ENCODE results near the gene DTX3L. TPM values are rescaled to one million over a fixed set of nuclear protein-coding genes. Genes with fewer than 3 reads are reported as not detected.

The DTX3L gene
- total and polyA plus RNA-seq, 2 of the 13 experiments (the other 11 are each of a cell fraction or from before 2014, with no cell fraction given) = 2.5 to 10.9 TPM

GRCh38 chr3:122618614-122619013 lies 54.5 kb downstream of the DTX3L start:
- intact Hi-C loops (cut with micrococcal nuclease; ENCODE audit: unreplicated experiment) (no loop called here), in situ Hi-C loops (cut with HindIII; ENCODE audit: extremely low pct_ligation_motif_present, low pct_unique_long_range_greater_than_20kb) (no loop called here)
- ChIA-PET CTCF (ENCODE audit: low intra/inter-chr PET ratio, low total read pairs) (no interaction called here), POLR2A (no interaction called here)
- no peaks in the 10 kb centered on the region for H3K79me2 ChIP-seq (ENCODE audit: insufficient read depth, low read length)
- H2AFZ ChIP-seq (ENCODE audit: low read length) = no peak overlapping the region
- no TSS peak for BruUV-seq (replicated peaks)
- H3K27ac ChIP-seq (ENCODE audit: extremely low read length, insufficient read depth, low read length) = no peak overlapping the region
- ATAC-seq = no peak
- no peak for TF ChIP-seq ZNF879 (CRISPR knock-in tag; IDR thresholded peaks at IDR 0.05)
- peak; percentile 7; the same call in 1 of the 2 replicates for TF ChIP-seq STAG1 (CRISPR knock-in tag; IDR thresholded peaks at IDR 0.05)
- no peaks in the 10 kb centered on the region for H3K36me3 ChIP-seq (replicated peaks in 1 of 2; ENCODE audit: control insufficient read depth in 1 of 2, insufficient read depth in 2 of 2, low read length in 2 of 2)
- H3K4me2 ChIP-seq (ENCODE audit: low read depth, low read length) = no peak overlapping the region
- WGBS (ENCODE audit: low lambda C conversion rate) = 40% methylated on average over 3 of the region's 3 CpGs
- H3K4me1 ChIP-seq (ENCODE audit: insufficient read depth, low read length) = no peaks in the 10 kb centered on the region
- H3K4me3 ChIP-seq (replicated peaks in 1 of 3; ENCODE audit: insufficient read depth in 1 of 3, low read depth in 2 of 3, low read length in 3 of 3) = no peak overlapping the region
- no peaks in the 10 kb centered on the region for H3K9me3 ChIP-seq (ENCODE audit: low read length)
- no peak overlapping the region for H3K9ac ChIP-seq (ENCODE audit: insufficient read depth, low read depth, low read length)
- no peak for DNase-seq (ENCODE audit: low spot score)
- H3K27me3 ChIP-seq (ENCODE audit: control insufficient read depth in 1 of 2, insufficient read depth in 2 of 2, low read length in 2 of 2) = peaks cover 2 to 54% of the 10 kb centered on the region in 2 experiments
- FAIRE-seq = no peak
- H4K20me1 ChIP-seq (ENCODE audit: insufficient read depth, low read length) = no peaks in the 10 kb centered on the region

- intact Hi-C loops (cut with micrococcal nuclease; ENCODE audit: unreplicated experiment) = no loop called here
- Histone ChIP-seq H3K4me2 (ENCODE audit: low read depth, low read length) (no peak overlapping the region), H2AFZ (ENCODE audit: low read length) (no peak overlapping the region), H3K9me3 (ENCODE audit: low read length) (no peaks in the 10 kb centered on the region), H3K4me3 (replicated peaks in 1 of 3; ENCODE audit: insufficient read depth in 1 of 3, low read depth in 2 of 3, low read length in 3 of 3) (no peak overlapping the region), H3K27me3 (ENCODE audit: control insufficient read depth in 1 of 2, insufficient read depth in 2 of 2, low read length in 2 of 2) (peaks cover 2 to 56% of the 10 kb centered on the region in 2 experiments), H3K36me3 (replicated peaks in 1 of 2; ENCODE audit: control insufficient read depth in 1 of 2, insufficient read depth in 2 of 2, low read length in 2 of 2) (no peaks in the 10 kb centered on the region), H3K4me1 (ENCODE audit: insufficient read depth, low read length) (no peaks in the 10 kb centered on the region), H4K20me1 (ENCODE audit: insufficient read depth, low read length) (no peaks in the 10 kb centered on the region), H3K79me2 (ENCODE audit: insufficient read depth, low read length) (no peaks in the 10 kb centered on the region), H3K9ac (ENCODE audit: insufficient read depth, low read depth, low read length) (no peak overlapping the region), H3K27ac (ENCODE audit: extremely low read length, insufficient read depth, low read length) (no peak overlapping the region)
- ChIA-PET CTCF (ENCODE audit: low intra/inter-chr PET ratio, low total read pairs) (no interaction called here), POLR2A (no interaction called here)
- 10% methylated on average over 4 of the region's 4 CpGs for whole genome bisulfite sequencing (ENCODE audit: low lambda C conversion rate)
- ATAC-seq (no peak), DNase-seq (ENCODE audit: low spot score) (no peak), FAIRE-seq (no peak)
- BruUV-seq (replicated peaks) = no TSS peak
- in situ Hi-C loops (cut with HindIII; ENCODE audit: extremely low pct_ligation_motif_present, low pct_unique_long_range_greater_than_20kb) = no loop called here
- TF ChIP-seq SP140L (CRISPR knock-in tag; IDR thresholded peaks at IDR 0.05; ENCODE audit: borderline replicate concordance) (no peak), ZBTB43 (CRISPR knock-in tag; conservative IDR thresholded peaks at IDR 0.05) (no peak), ZMYM2 (CRISPR knock-in tag; IDR thresholded peaks at IDR 0.05) (no peak), PAX8 (CRISPR knock-in tag; IDR thresholded peaks at IDR 0.05; ENCODE audit: borderline replicate concordance) (no peak), FOXO1 (CRISPR knock-in tag; IDR thresholded peaks at IDR 0.05) (no peak), RARA (CRISPR knock-in tag; IDR thresholded peaks at IDR 0.05) (no peak), STAT6 (CRISPR knock-in tag; IDR thresholded peaks at IDR 0.05; ENCODE audit: borderline replicate concordance) (no peak), PCBP2 (optimal IDR thresholded peaks at IDR 0.05; ENCODE audit: low read depth, low read length, poor library complexity, severe bottlenecking) (no peak), TBL1XR1 (IDR thresholded peaks at IDR 0.05; ENCODE audit: borderline replicate concordance, low read length, partially characterized antibody) (no peak), ZBTB20 (CRISPR knock-in tag; IDR thresholded peaks at IDR 0.05; ENCODE audit: borderline replicate concordance, low read depth) (no peak), ZNF234 (CRISPR knock-in tag; conservative IDR thresholded peaks at IDR 0.05) (no peak)
Observed at GRCh38 chr3:122619040-122619439, 54.9 kb downstream of the DTX3L start.

Data from HepG2 (cell line).